Activated CD8-positive, alpha-beta memory T cell treated with anti-CD3 and anti-CD28 coated beads for 4 hours (primary cell): ENCODE measurements around the gene PLD3.

Source experiments
- DNase-seq, 2 donors: peaks; one replicate each; pipeline ENCODE4 v3.0.0-alpha.2; 2020; ENCODE audit warnings: low read depth in 2 of 2

Gene PLD3

GRCh38 chr19:40413291-40413845 lies 64.9 kb downstream of the PLD3 start, which contains the start of gene PRX:
PRX (minus strand) TSS chr19:40413378; CDS start chr19:40407932, 5,446 bp downstream.
- DNase-seq: no peak

- no peak for DNase-seq
Measured at GRCh38 chr19:40414542-40415535, 66.3 kb downstream of the PLD3 start.

- DNase-seq: no peak
Measured at GRCh38 chr19:40415768-40416167, 67.3 kb downstream of the PLD3 start.

GRCh38 chr19:40416918-40417642 lies 68.6 kb downstream of the PLD3 start:
- no peak for DNase-seq

GRCh38 chr19:40417643-40417981 lies 69.1 kb downstream of the PLD3 start:
- no peak for DNase-seq

GRCh38 chr19:40418040-40418439 lies 69.5 kb downstream of the PLD3 start:
- no peak for DNase-seq

- no peak for DNase-seq
Measured at GRCh38 chr19:40419066-40419612, 70.6 kb downstream of the PLD3 start.

GRCh38 chr19:40419780-40420179 lies 71.3 kb downstream of the PLD3 start:
- DNase-seq: no peak

GRCh38 chr19:40420451-40420765 lies 71.9 kb downstream of the PLD3 start:
- DNase-seq: no peak

- DNase-seq: no peak
Measured at GRCh38 chr19:40420766-40421765, 72.6 kb downstream of the PLD3 start.

- DNase-seq: no peak
Measured at GRCh38 chr19:40421993-40422747, 73.7 kb downstream of the PLD3 start.

GRCh38 chr19:40422748-40423566 lies 74.5 kb downstream of the PLD3 start:
- DNase-seq: no peak

- no peak for DNase-seq
Measured at GRCh38 chr19:40423938-40424337, 75.4 kb downstream of the PLD3 start.

GRCh38 chr19:40424637-40425449 lies 76.3 kb downstream of the PLD3 start:
- DNase-seq: no peak

GRCh38 chr19:40425450-40426287 lies 77.2 kb downstream of the PLD3 start, which contains the start of gene SERTAD1:
SERTAD1 (minus strand) TSS chr19:40425992; CDS start chr19:40423546, 2,446 bp downstream.
- DNase-seq: peak; percentile 100
